GOT3 (cell line): ENCODE measurements around the gene MBOAT2.

ENCODE experiments used
- DNase-seq: peaks from one replicate; lab custom pipeline; 2025; ENCODE audit warnings: mixed read lengths; lab: John Stamatoyannopoulos, UW

Gene MBOAT2

GRCh38 chr2:8821276-8822217 lies 181.9 kb downstream of the MBOAT2 start:
- DNase-seq = no peak

DNA sequence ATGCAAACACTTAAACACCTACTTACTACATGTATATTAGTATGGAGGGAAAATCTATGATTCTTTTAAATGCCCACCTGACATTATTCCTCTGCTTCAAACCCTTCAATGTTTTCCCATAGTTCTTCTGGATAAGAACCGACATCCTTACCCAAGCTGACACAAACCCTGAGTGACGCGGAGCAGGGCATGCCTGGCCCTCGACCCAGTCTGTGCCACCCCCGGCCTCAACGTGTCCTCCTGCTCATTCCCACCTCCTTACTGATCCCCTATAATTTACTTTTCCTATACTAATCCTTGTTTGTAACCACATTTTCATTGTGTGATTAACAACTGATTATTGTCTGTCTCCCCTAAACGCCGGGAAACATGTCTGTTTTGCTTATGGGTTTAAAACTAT lies 183.5 kb downstream of the MBOAT2 start:
- no peak for DNase-seq

- no peak for DNase-seq
These were observed 184.3 kb downstream of the MBOAT2 start for GRCh38 chr2:8819194-8819593.

DNA sequence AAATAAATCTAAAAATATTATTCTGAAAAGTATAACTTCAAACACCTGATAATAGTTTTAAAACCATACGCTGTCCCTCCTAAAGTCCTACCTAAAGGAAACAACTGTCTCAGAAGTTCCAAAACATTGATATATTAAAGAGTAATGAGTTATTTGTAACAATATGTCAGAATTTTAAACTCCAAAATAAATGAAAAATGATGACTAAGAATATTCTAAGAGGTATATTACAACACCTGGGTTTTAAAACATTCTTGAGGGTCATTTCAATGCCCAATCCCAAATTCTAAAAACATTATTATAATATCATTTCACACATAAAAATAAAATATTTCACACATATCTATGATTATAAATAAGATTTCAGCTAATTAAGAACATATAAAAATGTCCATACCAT lies 186.3 kb downstream of the MBOAT2 start:
- no peak for DNase-seq

GRCh38 chr2:8806885-8807704 lies 196.4 kb downstream of the MBOAT2 start:
- no peak for DNase-seq

DNA sequence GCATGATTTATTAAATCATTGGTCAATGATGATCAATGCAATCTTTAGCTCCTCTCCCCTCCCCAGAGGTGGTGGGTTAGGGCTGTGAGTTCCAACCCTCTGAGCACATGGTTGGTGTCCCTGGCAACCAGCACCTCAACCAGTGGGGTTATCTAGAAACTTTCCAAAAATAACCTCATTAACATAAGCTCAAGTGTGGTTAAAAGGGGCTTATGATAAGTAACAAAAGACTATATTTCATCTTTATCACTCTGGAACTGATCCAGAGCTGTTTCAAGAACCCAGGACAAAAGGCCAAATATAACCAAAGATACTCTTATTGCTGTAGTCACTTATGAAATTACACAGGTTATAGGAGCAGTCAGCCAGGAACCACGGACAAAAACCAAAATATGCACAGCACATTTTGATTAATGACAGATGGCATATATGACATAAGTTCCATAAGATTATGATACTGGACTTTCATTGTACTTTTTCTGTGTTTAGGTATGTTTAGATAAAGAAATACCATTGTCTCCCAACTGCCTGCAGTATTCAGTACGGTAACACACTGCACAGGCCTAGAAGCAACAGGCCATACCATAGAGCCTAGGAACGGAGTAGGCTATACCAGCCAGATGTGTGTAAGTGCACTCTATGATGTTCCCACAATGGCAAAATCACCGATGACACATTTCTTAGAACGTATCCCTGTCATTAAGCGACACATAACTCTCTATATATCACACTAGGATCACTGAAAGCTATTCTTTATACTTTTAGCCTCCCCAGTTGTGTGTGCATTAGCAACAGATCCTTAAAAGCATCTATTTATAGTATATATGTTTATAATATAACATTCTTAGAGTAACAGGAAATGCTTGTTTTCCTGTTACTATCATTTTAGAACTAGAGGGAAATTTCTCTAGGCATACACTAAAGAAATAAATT lies 197.9 kb downstream of the MBOAT2 start:
- DNase-seq = no peak

DNA sequence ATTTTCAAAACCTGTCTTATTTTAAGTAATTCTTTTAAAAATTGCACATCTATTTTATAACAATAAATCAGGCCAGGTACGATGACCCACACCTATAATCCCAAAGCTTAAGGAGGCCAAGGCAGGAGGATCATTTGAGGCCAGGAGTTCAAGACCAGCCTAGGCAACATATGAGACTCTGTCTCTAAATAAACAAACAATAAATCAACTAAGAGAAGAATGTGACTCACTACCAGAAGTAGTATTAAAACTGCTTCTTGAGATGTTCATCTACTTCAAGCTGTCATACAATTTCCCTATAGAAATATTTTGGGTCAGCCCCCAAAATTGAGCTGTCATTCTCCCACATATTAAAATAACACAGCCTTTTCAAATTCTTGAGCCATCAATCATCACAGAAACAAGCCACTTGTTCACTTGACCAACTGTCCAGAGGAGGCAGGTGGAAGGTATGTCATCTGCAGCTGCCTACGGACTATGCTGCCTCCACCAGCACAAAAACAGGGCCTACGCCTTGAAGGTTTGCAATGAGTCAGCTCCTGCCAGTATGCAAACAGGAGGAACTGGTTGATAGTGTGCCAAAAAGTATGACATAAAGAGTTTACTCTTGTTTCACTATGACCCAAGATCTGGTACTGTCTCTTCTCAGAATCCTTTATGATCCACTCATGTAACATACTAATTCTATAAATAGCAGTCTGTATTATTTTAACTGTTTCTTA lies 199.7 kb downstream of the MBOAT2 start:
- DNase-seq = no peak

- no peak for DNase-seq
These were observed 200.7 kb downstream of the MBOAT2 start for GRCh38 chr2:8802741-8803140.
